ENCODE results near the gene DGCR6L.
"Not testable (repeated sequence)": the region's sequence is repeated elsewhere in the genome, so short reads cannot be mapped to it uniquely, and the experiment has no call there.

DGCR6L gene

GRCh38 chr22:20283674-20284066, 36.2 kb downstream of the DGCR6L start:
- H3K9me3 Mint-ChIP-seq = no peaks in the 10 kb centered on the region
- H3K4me3 Mint-ChIP-seq = no peak overlapping the region
- H3K27me3 Mint-ChIP-seq = no peaks in the 10 kb centered on the region
- no peak overlapping the region for H3K27ac Mint-ChIP-seq
- H3K36me3 Mint-ChIP-seq = no peaks in the 10 kb centered on the region
- no peak for ATAC-seq (replicated peaks)
- H3K4me1 Mint-ChIP-seq = peaks cover 4 to 16% of the 10 kb centered on the region in 2 donors
- no peak for DNase-seq

- no peaks in the 10 kb centered on the region for H3K27me3 Mint-ChIP-seq
- H3K4me3 Mint-ChIP-seq = no peak overlapping the region
- no peaks in the 10 kb centered on the region for H3K36me3 Mint-ChIP-seq
- ATAC-seq (replicated peaks) (no peak), DNase-seq (no peak)
- H3K4me1 Mint-ChIP-seq = peaks cover 4 to 16% of the 10 kb centered on the region in 2 donors
- H3K9me3 Mint-ChIP-seq = no peaks in the 10 kb centered on the region
- no peak overlapping the region for H3K27ac Mint-ChIP-seq
These were observed 36.8 kb downstream of the DGCR6L start for GRCh38 chr22:20282901-20283673.

- H3K4me3 Mint-ChIP-seq = no peak overlapping the region
- H3K27ac Mint-ChIP-seq = no peak overlapping the region
These were observed 38.0 kb downstream of the DGCR6L start for GRCh38 chr22:20281891-20282290.

GRCh38 chr22:20281473-20281872, 38.4 kb downstream of the DGCR6L start:
- not testable (repeated sequence) for H3K4me3 Mint-ChIP-seq; H3K36me3 Mint-ChIP-seq; H3K4me1 Mint-ChIP-seq; ATAC-seq (replicated peaks); H3K9me3 Mint-ChIP-seq; H3K27me3 Mint-ChIP-seq; H3K27ac Mint-ChIP-seq; DNase-seq

More at GRCh38 chr22:20281891-20282290, 38.0 kb downstream of the DGCR6L start:
- peaks cover 3 to 7% of the 10 kb centered on the region in 2 donors for H3K4me1 Mint-ChIP-seq
- H3K36me3 Mint-ChIP-seq = no peaks in the 10 kb centered on the region
- ATAC-seq (replicated peaks) (no peak), DNase-seq (no peak)
- H3K27me3 Mint-ChIP-seq = no peaks in the 10 kb centered on the region
- no peaks in the 10 kb centered on the region for H3K9me3 Mint-ChIP-seq

GRCh38 chr22:20280866-20281265, 39.0 kb downstream of the DGCR6L start:
- Mint-ChIP-seq H3K27me3 (no peaks in the 10 kb centered on the region), H3K4me1 (no peaks in the 10 kb centered on the region), H3K4me3 (no peak overlapping the region), H3K36me3 (no peaks in the 10 kb centered on the region), H3K9me3 (no peaks in the 10 kb centered on the region), H3K27ac (no peak overlapping the region)
- DNase-seq (no peak), ATAC-seq (replicated peaks) (no peak)

- not testable (repeated sequence) for H3K27me3 Mint-ChIP-seq; H3K36me3 Mint-ChIP-seq; H3K27ac Mint-ChIP-seq; H3K4me1 Mint-ChIP-seq; H3K4me3 Mint-ChIP-seq; DNase-seq; H3K9me3 Mint-ChIP-seq; ATAC-seq (replicated peaks)
These were observed 39.7 kb downstream of the DGCR6L start for GRCh38 chr22:20280163-20280562.

- no peak overlapping the region for H3K27ac Mint-ChIP-seq
- DNase-seq (no peak), ATAC-seq (replicated peaks) (no peak)
- no peaks in the 10 kb centered on the region for H3K9me3 Mint-ChIP-seq
- no peaks in the 10 kb centered on the region for H3K27me3 Mint-ChIP-seq
- no peak overlapping the region for H3K4me3 Mint-ChIP-seq
- H3K36me3 Mint-ChIP-seq = no peaks in the 10 kb centered on the region
- H3K4me1 Mint-ChIP-seq = no peaks in the 10 kb centered on the region
These were observed 40.2 kb downstream of the DGCR6L start for GRCh38 chr22:20279662-20280134.

- not testable (repeated sequence) for DNase-seq
These were observed 41.0 kb downstream of the DGCR6L start for GRCh38 chr22:20278726-20279490.

GRCh38 chr22:20277936-20278635, 41.8 kb downstream of the DGCR6L start:
- H3K27me3 Mint-ChIP-seq; H3K36me3 Mint-ChIP-seq; H3K27ac Mint-ChIP-seq; H3K4me1 Mint-ChIP-seq; ATAC-seq (replicated peaks); DNase-seq; H3K9me3 Mint-ChIP-seq; H3K4me3 Mint-ChIP-seq: not testable (repeated sequence)

More at GRCh38 chr22:20278726-20279490, 41.0 kb downstream of the DGCR6L start:
- not testable (repeated sequence) for H3K27me3 Mint-ChIP-seq; H3K9me3 Mint-ChIP-seq; H3K36me3 Mint-ChIP-seq; ATAC-seq (replicated peaks); H3K27ac Mint-ChIP-seq; H3K4me3 Mint-ChIP-seq; H3K4me1 Mint-ChIP-seq

- Mint-ChIP-seq H3K4me1 (no peaks in the 10 kb centered on the region), H3K36me3 (no peaks in the 10 kb centered on the region), H3K4me3 (no peak overlapping the region), H3K27me3 (peaks cover 0 to 3% of the 10 kb centered on the region in 2 donors), H3K27ac (no peak overlapping the region), H3K9me3 (no peaks in the 10 kb centered on the region)
- ATAC-seq (replicated peaks) (no peak), DNase-seq (no peak)
These were observed 43.4 kb downstream of the DGCR6L start for GRCh38 chr22:20276468-20276867.

GRCh38 chr22:20275836-20276235, 44.0 kb downstream of the DGCR6L start:
- no peak for DNase-seq
- Mint-ChIP-seq H3K4me3 (no peak overlapping the region), H3K4me1 (no peaks in the 10 kb centered on the region), H3K27ac (no peak overlapping the region), H3K9me3 (no peaks in the 10 kb centered on the region), H3K27me3 (peaks cover 0 to 3% of the 10 kb centered on the region in 2 donors), H3K36me3 (no peaks in the 10 kb centered on the region)
- no peak for ATAC-seq (replicated peaks)

- not testable (repeated sequence) for H3K4me1 Mint-ChIP-seq; H3K36me3 Mint-ChIP-seq; ATAC-seq (replicated peaks); H3K27me3 Mint-ChIP-seq; H3K9me3 Mint-ChIP-seq; H3K4me3 Mint-ChIP-seq; H3K27ac Mint-ChIP-seq; DNase-seq
These were observed 44.5 kb downstream of the DGCR6L start for GRCh38 chr22:20275325-20275724.

- H3K36me3 Mint-ChIP-seq; ATAC-seq (replicated peaks); H3K4me3 Mint-ChIP-seq; DNase-seq; H3K27ac Mint-ChIP-seq; H3K4me1 Mint-ChIP-seq; H3K9me3 Mint-ChIP-seq: not testable (repeated sequence)
- peaks cover 12% of the 10 kb centered on the region in 2 donors for H3K27me3 Mint-ChIP-seq
These were observed 45.5 kb downstream of the DGCR6L start for GRCh38 chr22:20274374-20274773.

- H3K4me3 Mint-ChIP-seq = no peak overlapping the region
- peaks cover 14 to 15% of the 10 kb centered on the region in 2 donors for H3K27me3 Mint-ChIP-seq
- H3K4me1 Mint-ChIP-seq = peaks cover 2 to 3% of the 10 kb centered on the region in 2 donors
- ATAC-seq (replicated peaks) = no peak
- no peak overlapping the region for H3K27ac Mint-ChIP-seq
- H3K36me3 Mint-ChIP-seq = no peaks in the 10 kb centered on the region
- no peak for DNase-seq
- H3K9me3 Mint-ChIP-seq = no peaks in the 10 kb centered on the region
These were observed 46.1 kb downstream of the DGCR6L start for GRCh38 chr22:20273758-20274181.
